Measurements from ENCODE around the gene PLPPR2. TPM values are rescaled to one million over a fixed set of nuclear protein-coding genes. Genes with fewer than 3 reads are reported as not detected.

PLPPR2 gene
- total RNA-seq, 1 experiment from 2014 or later: 19.0 TPM

DNA sequence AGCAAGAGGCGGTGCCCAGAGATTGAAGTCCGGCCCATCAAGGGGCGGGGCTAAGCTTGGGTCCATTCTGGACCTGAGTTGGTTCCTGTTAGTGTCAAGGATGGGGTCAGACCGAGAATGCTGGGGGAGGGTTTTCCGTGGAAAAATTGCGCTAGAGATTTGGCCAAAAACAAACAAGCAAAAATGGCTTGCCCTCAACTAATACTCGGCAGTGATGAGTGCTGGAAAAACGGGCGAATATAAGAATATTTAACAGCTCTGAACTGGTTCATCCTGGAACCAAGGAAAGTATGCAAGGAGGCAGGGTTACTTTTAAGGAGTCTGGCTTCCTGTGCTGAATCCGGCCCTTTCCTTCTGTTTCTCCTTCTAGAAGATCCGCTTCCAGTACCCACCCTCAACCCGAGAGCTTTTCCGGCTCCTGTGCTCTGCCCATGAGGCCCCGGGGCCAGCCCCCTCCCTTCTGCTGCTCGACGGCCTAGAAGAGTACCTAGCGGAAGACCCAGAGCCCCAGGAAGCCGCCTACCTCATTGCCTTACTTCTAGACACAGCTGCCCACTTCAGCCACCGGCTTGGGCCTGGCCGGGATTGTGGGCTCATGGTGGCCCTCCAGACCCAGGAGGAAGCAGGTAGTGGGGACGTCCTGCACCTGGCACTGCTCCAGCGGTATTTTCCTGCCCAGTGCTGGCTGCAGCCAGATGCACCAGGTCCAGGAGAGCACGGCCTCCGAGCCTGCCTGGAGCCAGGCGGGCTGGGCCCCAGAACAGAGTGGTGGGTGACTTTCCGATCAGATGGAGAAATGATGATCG lies 20.1 kb downstream of the PLPPR2 start:
- POLR2A ChIA-PET (ENCODE audit: low non-redundant PET): interaction anchor here (0.5 to 0.8 kb wide), 2 partner anchors 81 to 881 kb away, joined by 4 to 7 read pairs; no protein-coding TSS in a partner anchor

DNA sequence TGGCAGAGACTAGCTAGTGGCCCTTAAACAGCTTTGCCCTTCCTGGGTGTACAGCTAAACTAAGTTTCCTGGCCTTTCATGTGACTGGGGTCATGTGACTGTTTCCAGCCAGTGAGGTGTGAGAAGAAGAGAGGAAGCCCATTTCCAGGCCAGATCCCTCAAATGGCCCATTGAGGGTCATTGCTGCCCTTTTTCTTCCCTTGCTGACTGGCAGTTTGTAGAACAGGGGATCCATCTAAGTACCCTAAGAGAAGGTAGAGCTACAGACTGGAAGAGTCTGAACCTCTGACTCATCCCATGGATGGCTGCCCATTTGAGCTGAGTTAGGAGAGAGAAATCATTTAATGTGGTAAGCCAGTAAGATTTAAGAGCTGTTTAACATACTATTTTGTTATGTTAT lies 22.0 kb downstream of the PLPPR2 start:
- H3K27ac ChIP-seq (ENCODE audit: low read depth, low read length, poor library complexity, severe bottlenecking): no peak overlapping the region
- POLR2A ChIA-PET (ENCODE audit: low non-redundant PET): no interaction called here
- CTCF ChIA-PET: interaction anchor here (0.6 kb wide), 1 partner anchor 87 kb away, joined by 3 read pairs; no protein-coding TSS in a partner anchor

More for the DNA sequence above, 20.1 kb downstream of the PLPPR2 start:
- peak; percentile 44 for DNase-seq (ENCODE audit: low spot score)
- BruUV-seq (replicated peaks): TSS peak; percentile 85
- H3K27ac ChIP-seq (ENCODE audit: low read depth, low read length, poor library complexity, severe bottlenecking): peak overlapping the region; percentile 94
- TF ChIP-seq CTCF (conservative IDR thresholded peaks at IDR 0.05; ENCODE audit: low read depth, low read length) (no peak), EZH2 (IDR thresholded peaks at IDR 0.05; ENCODE audit: borderline replicate concordance, low read depth, low read length, poor library complexity, severe bottlenecking) (no peak)
- no peaks in the 10 kb centered on the region for H3K27me3 ChIP-seq (replicated peaks; ENCODE audit: insufficient read depth, low read depth, low read length, poor library complexity)
- H3K36me3 ChIP-seq (ENCODE audit: insufficient read depth, low read length, poor library complexity, severe bottlenecking): no peaks in the 10 kb centered on the region
- CTCF ChIA-PET: interaction anchor here (0.6 to 1.9 kb wide), 5 partner anchors 29 to 161 kb away, joined by 3 to 5 read pairs (median 4); partner anchors contain the start of genes CCDC159 and TMEM205
- H3K4me3 ChIP-seq (ENCODE audit: low read depth, low read length, poor library complexity, severe bottlenecking): peak overlapping the region; percentile 61
- intact Hi-C loops (cut with micrococcal nuclease; ENCODE audit: unreplicated experiment): no loop called here
- peaks cover 21% of the 10 kb centered on the region for H3K4me1 ChIP-seq (ENCODE audit: insufficient read depth, low read length, poor library complexity, severe bottlenecking)
- H3K9me3 ChIP-seq (ENCODE audit: low read depth, low read length, poor library complexity, severe bottlenecking): no peaks in the 10 kb centered on the region

DNA sequence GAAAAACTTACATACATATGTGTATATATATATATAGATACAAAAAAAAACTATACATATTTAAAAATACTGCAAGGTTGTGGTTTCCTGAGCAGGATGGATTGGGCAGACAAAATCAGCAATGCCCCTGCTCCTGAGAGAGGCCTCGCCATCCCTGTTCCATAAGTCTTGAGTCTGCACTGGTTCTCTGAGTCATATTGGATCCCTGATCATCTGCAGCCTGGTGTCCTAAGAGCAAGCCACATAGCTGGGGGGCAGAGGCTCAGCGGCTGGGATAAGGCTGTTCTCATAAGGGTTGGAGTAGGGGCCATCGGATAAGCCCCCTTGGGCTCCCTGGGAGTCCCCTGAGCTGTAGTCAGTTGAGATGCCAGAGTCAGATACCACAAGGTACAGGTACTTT lies 22.5 kb downstream of the PLPPR2 start:
- Histone ChIP-seq H3K4me1 (ENCODE audit: insufficient read depth, low read length, poor library complexity, severe bottlenecking) (peaks cover 22% of the 10 kb centered on the region), H3K36me3 (ENCODE audit: insufficient read depth, low read length, poor library complexity, severe bottlenecking) (no peaks in the 10 kb centered on the region), H3K4me3 (ENCODE audit: low read depth, low read length, poor library complexity, severe bottlenecking) (no peak overlapping the region), H3K9me3 (ENCODE audit: low read depth, low read length, poor library complexity, severe bottlenecking) (no peaks in the 10 kb centered on the region), H3K27ac (ENCODE audit: low read depth, low read length, poor library complexity, severe bottlenecking) (no peak overlapping the region), H3K27me3 (replicated peaks; ENCODE audit: insufficient read depth, low read depth, low read length, poor library complexity) (no peaks in the 10 kb centered on the region)
- DNase-seq (ENCODE audit: low spot score): no peak
- CTCF ChIA-PET: interaction anchor here (0.6 kb wide), 1 partner anchor 88 kb away, joined by 3 read pairs; no protein-coding TSS in a partner anchor
- no TSS peak for BruUV-seq (replicated peaks)
- intact Hi-C loops (cut with micrococcal nuclease; ENCODE audit: unreplicated experiment): loop anchor here (1.0 kb wide), 1 partner anchor 105 kb away; no protein-coding TSS in a partner anchor
- TF ChIP-seq EZH2 (IDR thresholded peaks at IDR 0.05; ENCODE audit: borderline replicate concordance, low read depth, low read length, poor library complexity, severe bottlenecking) (no peak), CTCF (conservative IDR thresholded peaks at IDR 0.05; ENCODE audit: low read depth, low read length) (no peak)
- POLR2A ChIA-PET (ENCODE audit: low non-redundant PET): no interaction called here

More for the DNA sequence above, 22.0 kb downstream of the PLPPR2 start:
- no peak for DNase-seq (ENCODE audit: low spot score)
- BruUV-seq (replicated peaks): no TSS peak
- TF ChIP-seq CTCF (conservative IDR thresholded peaks at IDR 0.05; ENCODE audit: low read depth, low read length): no peak
- TF ChIP-seq EZH2 (IDR thresholded peaks at IDR 0.05; ENCODE audit: borderline replicate concordance, low read depth, low read length, poor library complexity, severe bottlenecking): no peak
- Histone ChIP-seq H3K4me1 (ENCODE audit: insufficient read depth, low read length, poor library complexity, severe bottlenecking) (peaks cover 22% of the 10 kb centered on the region), H3K27me3 (replicated peaks; ENCODE audit: insufficient read depth, low read depth, low read length, poor library complexity) (no peaks in the 10 kb centered on the region), H3K36me3 (ENCODE audit: insufficient read depth, low read length, poor library complexity, severe bottlenecking) (no peaks in the 10 kb centered on the region), H3K4me3 (ENCODE audit: low read depth, low read length, poor library complexity, severe bottlenecking) (no peak overlapping the region), H3K9me3 (ENCODE audit: low read depth, low read length, poor library complexity, severe bottlenecking) (no peaks in the 10 kb centered on the region)
- intact Hi-C loops (cut with micrococcal nuclease; ENCODE audit: unreplicated experiment): no loop called here
